Thyroid gland (tissue), 4 donors: ENCODE data around the gene CAPZA1. TPM values are rescaled to one million over a fixed set of nuclear protein-coding genes. Genes with fewer than 3 reads are reported as not detected.

Experiments
- DNase-seq, 2 donors: peaks; one replicate each; pipeline ENCODE4 v3.0.0-alpha.2; 2019
- H3K27ac ChIP-seq, 3 donors: fragments of 200-600 bp; sonication (generic); 1 replicate in 2 of 3; 2 replicates in 1 of 3; pipeline ENCODE4 v1.5.1; 2016 to 2019; ENCODE audit warnings: mild to moderate bottlenecking in 1 of 3, moderate library complexity in 1 of 3
- H3K27me3 ChIP-seq: fragments of 200-600 bp; sonication (generic); one replicate; pipeline ENCODE4 v1.5.1; 2019
- H3K36me3 ChIP-seq, 2 donors: fragments of 200-600 bp; sonication (generic); one replicate each; pipeline ENCODE4 v1.5.1; 2016 to 2019
- H3K4me1 ChIP-seq, 2 donors: fragments of 200-600 bp; sonication (generic); one replicate each; pipeline ENCODE4 v1.5.1; 2017 to 2019
- H3K4me3 ChIP-seq, 3 donors: fragments of 200-600 bp; sonication (generic); replicated peaks in 1 of 3; 1 replicate in 2 of 3; 2 replicates in 1 of 3; pipeline ENCODE4 v1.5.1; 2016; ENCODE audit warnings: mild to moderate bottlenecking in 1 of 3
- H3K9me3 ChIP-seq: fragments of 200-600 bp; sonication (generic); one replicate; pipeline ENCODE4 v1.5.1; 2017
- POLR2A ChIP-seq, 2 donors: fragments of 450-650 bp; IDR thresholded peaks; one replicate each; pipeline ENCODE4 v1.6.1; 2017; ENCODE audit warnings: antibody characterized with exemption in 2 of 2, mild to moderate bottlenecking in 2 of 2, moderate library complexity in 1 of 2
- WGBS, 2 donors: methylation state at CpG; one replicate each; pipeline ENCODE4 v1.1.5; 2017; 5-methylcytosine and 5-hydroxymethylcytosine counted together
- intact Hi-C: fragments of 100-400 bp; cut with DNase I; formaldehyde crosslinking; loops from one replicate; pipeline ENCODE4 v1.15.1; 2023
- total RNA-seq, 4 donors: library from RNA; depleted of rRNA; stranded (reverse); fragments of >200 nt; gene quantifications; one replicate each; pipeline ENCODE4 v1.2.3, GENCODE V29; 2016
- TF ChIP-seq, protein P1 (sequence below), 6 experiments: fragments of 200-600 bp in 3 of 6; fragments of 450-650 bp in 3 of 6; sonication (generic) in 3 of 6; IDR thresholded peaks; one replicate each; pipeline ENCODE4 v1.5.1; 2016 to 2019; ENCODE audit warnings: antibody characterized with exemption in 6 of 6, mild to moderate bottlenecking in 2 of 6, inconsistent platforms in 1 of 6, moderate library complexity in 1 of 6

Gene CAPZA1
- total RNA-seq, 4 donors from 2014 or later = 106 to 162 (median 130) TPM

DNA sequence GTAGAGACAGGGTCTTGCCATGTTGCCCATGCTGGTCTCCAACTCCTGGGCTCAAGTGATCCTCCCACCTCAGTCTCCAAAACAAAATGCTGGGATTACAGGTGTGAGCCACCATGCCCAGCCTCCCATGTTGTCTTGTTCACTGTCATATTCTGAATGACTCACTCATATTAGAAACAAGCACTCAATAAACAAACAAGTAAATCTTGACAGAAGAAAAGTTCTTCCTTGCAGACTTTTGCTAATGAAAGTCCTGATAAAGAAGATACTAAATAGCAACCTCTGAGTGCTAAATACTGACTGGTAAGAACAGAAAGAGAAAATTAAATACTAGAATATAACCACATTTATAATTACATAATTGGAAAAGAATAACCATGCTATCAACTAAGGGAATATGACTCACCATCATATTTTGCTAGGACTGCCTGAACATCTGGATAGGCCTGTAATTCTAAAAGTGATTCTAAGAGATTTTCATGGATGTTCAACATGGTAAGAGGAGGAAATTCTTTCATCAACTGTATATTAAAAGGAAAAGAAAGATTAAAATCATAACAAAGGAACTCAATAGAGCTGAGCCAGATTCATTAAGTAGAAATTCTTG, 37.9 kb upstream of the CAPZA1 start:
- no peak for DNase-seq
- intact Hi-C loops = no loop called here
- Histone ChIP-seq H3K36me3 (peaks cover 4 to 14% of the 10 kb centered on the region in 2 donors), H3K4me1 (no peaks in the 10 kb centered on the region), H3K27me3 (no peaks in the 10 kb centered on the region), H3K9me3 (no peaks in the 10 kb centered on the region), H3K27ac (no peak overlapping the region), H3K4me3 (no peak overlapping the region)
- TF ChIP-seq, protein P1, sequence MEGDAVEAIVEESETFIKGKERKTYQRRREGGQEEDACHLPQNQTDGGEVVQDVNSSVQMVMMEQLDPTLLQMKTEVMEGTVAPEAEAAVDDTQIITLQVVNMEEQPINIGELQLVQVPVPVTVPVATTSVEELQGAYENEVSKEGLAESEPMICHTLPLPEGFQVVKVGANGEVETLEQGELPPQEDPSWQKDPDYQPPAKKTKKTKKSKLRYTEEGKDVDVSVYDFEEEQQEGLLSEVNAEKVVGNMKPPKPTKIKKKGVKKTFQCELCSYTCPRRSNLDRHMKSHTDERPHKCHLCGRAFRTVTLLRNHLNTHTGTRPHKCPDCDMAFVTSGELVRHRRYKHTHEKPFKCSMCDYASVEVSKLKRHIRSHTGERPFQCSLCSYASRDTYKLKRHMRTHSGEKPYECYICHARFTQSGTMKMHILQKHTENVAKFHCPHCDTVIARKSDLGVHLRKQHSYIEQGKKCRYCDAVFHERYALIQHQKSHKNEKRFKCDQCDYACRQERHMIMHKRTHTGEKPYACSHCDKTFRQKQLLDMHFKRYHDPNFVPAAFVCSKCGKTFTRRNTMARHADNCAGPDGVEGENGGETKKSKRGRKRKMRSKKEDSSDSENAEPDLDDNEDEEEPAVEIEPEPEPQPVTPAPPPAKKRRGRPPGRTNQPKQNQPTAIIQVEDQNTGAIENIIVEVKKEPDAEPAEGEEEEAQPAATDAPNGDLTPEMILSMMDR (IDR thresholded peaks at IDR 0.05) = no peak
- no peak for TF ChIP-seq POLR2A (IDR thresholded peaks at IDR 0.05)

DNA sequence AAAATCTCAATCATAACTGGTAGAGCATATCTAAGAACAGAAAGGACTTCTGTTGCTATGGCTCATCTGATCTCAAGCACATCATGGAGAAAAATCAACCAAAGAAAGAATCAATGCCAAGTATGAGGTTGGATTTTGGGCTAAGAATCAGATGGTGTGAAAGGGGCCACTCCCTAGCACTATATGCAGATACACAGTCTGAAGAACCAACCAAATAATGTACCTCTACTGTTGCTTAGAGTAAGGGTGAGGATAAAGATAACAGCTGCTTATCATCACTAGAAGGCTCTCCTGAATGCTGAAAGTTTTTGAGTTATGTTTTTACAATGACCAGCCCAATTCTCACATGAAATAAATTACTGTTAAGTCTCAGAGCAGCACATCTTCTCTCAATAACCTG, 36.3 kb upstream of the CAPZA1 start:
- H3K36me3 ChIP-seq = peaks cover 4 to 7% of the 10 kb centered on the region in 2 donors

GRCh38 chr1:112589766-112590165, 29.9 kb upstream of the CAPZA1 start:
- WGBS, 2 donors = 96 to 100% methylated on average over 1 of the region's 1 CpG
- peaks cover 4% of the 10 kb centered on the region for H3K9me3 ChIP-seq
- no peaks in the 10 kb centered on the region for H3K27me3 ChIP-seq
- no peaks in the 10 kb centered on the region for H3K4me1 ChIP-seq
- H3K4me3 ChIP-seq = no peak overlapping the region
- intact Hi-C loops = no loop called here
- no peak for TF ChIP-seq POLR2A (IDR thresholded peaks at IDR 0.05)
- TF ChIP-seq, protein P1 (IDR thresholded peaks at IDR 0.05) = no peak
- H3K36me3 ChIP-seq = peaks cover 2 to 8% of the 10 kb centered on the region in 2 donors
- H3K27ac ChIP-seq = no peak overlapping the region
- DNase-seq = no peak

More for the DNA sequence above, 36.3 kb upstream of the CAPZA1 start:
- no peak overlapping the region for H3K4me3 ChIP-seq
- H3K27me3 ChIP-seq = no peaks in the 10 kb centered on the region
- H3K4me1 ChIP-seq = no peaks in the 10 kb centered on the region
- peaks cover 4% of the 10 kb centered on the region for H3K9me3 ChIP-seq
- TF ChIP-seq POLR2A (IDR thresholded peaks at IDR 0.05) = no peak
- TF ChIP-seq, protein P1 (IDR thresholded peaks at IDR 0.05) = no peak
- no peak overlapping the region for H3K27ac ChIP-seq
- DNase-seq = no peak
- intact Hi-C loops = no loop called here

DNA sequence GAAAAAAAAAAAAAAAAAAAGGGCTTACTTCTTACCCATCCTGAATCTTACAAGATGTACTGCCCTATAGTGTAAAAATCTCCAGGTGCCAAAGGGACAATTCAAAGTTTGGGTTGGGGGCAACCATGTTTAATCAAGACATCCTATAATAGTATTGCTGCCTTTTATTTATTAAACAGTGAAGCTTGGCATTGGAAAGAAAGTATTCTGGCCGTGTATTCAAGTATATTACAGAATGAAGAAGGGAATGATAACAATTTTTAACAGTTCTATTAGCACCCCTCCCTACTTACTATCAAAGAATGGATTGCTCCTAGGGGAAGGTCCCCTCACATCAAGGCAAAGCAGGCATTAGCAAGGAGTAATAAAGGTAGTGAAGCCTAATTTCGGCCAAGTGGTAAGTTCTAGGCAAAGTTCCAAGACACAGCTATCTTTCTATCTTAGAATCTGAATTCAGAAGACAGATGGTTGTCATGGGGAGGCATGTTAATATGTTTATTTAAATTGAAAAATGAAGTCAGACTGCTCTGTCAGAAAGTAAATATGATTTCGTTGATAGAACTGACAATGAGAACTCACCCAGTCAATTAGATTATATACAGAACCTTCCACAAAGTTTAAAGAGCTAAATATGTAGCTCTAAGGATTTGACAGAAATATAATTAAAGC, 25.3 kb upstream of the CAPZA1 start:
- intact Hi-C loops = no loop called here
- Histone ChIP-seq H3K27ac (no peak overlapping the region), H3K4me1 (no peaks in the 10 kb centered on the region), H3K9me3 (no peaks in the 10 kb centered on the region), H3K36me3 (peaks cover 6 to 15% of the 10 kb centered on the region in 2 donors), H3K4me3 (no peak overlapping the region), H3K27me3 (no peaks in the 10 kb centered on the region)
- WGBS, 2 donors = 73 to 75% methylated on average over 3 of the region's 3 CpGs
- no peak for DNase-seq
- TF ChIP-seq, protein P1 (IDR thresholded peaks at IDR 0.05) = no peak
- TF ChIP-seq POLR2A (IDR thresholded peaks at IDR 0.05) = no peak

DNA sequence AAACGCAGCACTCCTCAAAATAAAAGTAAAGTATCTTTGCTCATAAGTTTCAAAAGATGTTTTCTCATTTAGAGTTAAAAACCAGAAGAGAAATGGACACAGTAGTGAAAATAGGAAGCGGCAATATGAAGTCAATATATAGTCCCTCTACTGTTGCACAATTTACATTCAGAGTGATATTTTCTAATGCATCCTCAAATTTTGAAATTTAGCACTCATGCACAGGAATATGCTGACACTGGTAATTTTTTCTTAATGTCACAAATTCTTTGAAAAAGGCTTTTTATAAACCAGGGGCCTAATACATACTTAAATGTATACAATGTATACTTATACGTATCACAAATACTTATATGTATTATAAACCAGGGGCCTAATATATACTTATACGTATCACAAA, 20.2 kb upstream of the CAPZA1 start:
- no peak for DNase-seq
- TF ChIP-seq, protein P1 (IDR thresholded peaks at IDR 0.05) = no peak
- TF ChIP-seq POLR2A (IDR thresholded peaks at IDR 0.05) = no peak
- H3K27ac ChIP-seq = no peak overlapping the region
- no peaks in the 10 kb centered on the region for H3K27me3 ChIP-seq
- intact Hi-C loops = no loop called here
- 93 to 97% methylated on average over 4 of the region's 4 CpGs for WGBS, 2 donors
- H3K4me3 ChIP-seq = no peak overlapping the region
- no peaks in the 10 kb centered on the region for H3K4me1 ChIP-seq
- H3K9me3 ChIP-seq = no peaks in the 10 kb centered on the region
- peaks cover 20 to 26% of the 10 kb centered on the region in 2 donors for H3K36me3 ChIP-seq
